Neuron (in vitro differentiated cells): ENCODE results near the gene PHF21B.

ENCODE experiments used
- H2AFZ ChIP-seq: one replicate; pipeline ENCODE4 v1.6.1; 2013; ENCODE audit warnings: low read depth, mild to moderate bottlenecking, inconsistent platforms, low read length, moderate library complexity
- H3K27me3 ChIP-seq: one replicate; pipeline ENCODE4 v1.6.1; 2013; ENCODE audit warnings: low read length; ENCODE audit not compliant: insufficient read depth
- H3K36me3 ChIP-seq: one replicate; pipeline ENCODE4 v1.6.1; 2013; ENCODE audit warnings: low read length; ENCODE audit not compliant: insufficient read depth
- H3K4me1 ChIP-seq: one replicate; pipeline ENCODE4 v1.6.1; 2013; ENCODE audit warnings: low read length; ENCODE audit not compliant: insufficient read depth
- H3K4me3 ChIP-seq: 2 replicates; pipeline ENCODE4 v1.5.1; 2013; ENCODE audit warnings: mild to moderate bottlenecking, low read length, moderate library complexity
- H3K9me3 ChIP-seq: one replicate; pipeline ENCODE4 v1.6.1; 2013; ENCODE audit warnings: low read length

PHF21B gene

GRCh38 chr22:44941207-44941606 is 68.6 kb downstream of the PHF21B start:
- H3K27me3 ChIP-seq = no peaks in the 10 kb centered on the region
- H3K36me3 ChIP-seq = peaks cover 24% of the 10 kb centered on the region
- no peaks in the 10 kb centered on the region for H3K4me1 ChIP-seq
- no peak overlapping the region for H3K4me3 ChIP-seq
- H2AFZ ChIP-seq = no peak overlapping the region
- H3K9me3 ChIP-seq = no peaks in the 10 kb centered on the region

DNA sequence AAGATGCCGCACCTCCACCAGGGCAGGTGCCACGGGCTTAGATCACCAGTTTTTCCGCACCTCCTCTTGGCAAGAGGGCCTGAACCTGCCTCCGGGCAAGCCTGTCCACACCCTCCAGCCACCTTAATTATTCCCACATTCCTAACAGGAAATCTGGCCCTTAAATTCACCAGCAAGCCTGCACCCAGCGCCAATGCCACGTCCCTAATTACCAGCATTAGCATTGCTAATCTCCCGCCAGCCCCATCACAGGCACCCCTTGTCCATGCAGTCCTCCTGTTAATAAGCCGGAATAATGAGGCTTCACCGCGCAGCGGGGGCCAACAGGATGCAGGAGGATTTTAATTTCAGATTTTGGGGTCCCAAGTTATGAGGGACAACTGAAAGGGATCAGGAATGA is 69.7 kb downstream of the PHF21B start:
- Histone ChIP-seq H2AFZ (no peak overlapping the region), H3K4me1 (no peaks in the 10 kb centered on the region), H3K4me3 (no peak overlapping the region), H3K36me3 (peaks cover 20% of the 10 kb centered on the region), H3K27me3 (no peaks in the 10 kb centered on the region), H3K9me3 (no peaks in the 10 kb centered on the region)

DNA sequence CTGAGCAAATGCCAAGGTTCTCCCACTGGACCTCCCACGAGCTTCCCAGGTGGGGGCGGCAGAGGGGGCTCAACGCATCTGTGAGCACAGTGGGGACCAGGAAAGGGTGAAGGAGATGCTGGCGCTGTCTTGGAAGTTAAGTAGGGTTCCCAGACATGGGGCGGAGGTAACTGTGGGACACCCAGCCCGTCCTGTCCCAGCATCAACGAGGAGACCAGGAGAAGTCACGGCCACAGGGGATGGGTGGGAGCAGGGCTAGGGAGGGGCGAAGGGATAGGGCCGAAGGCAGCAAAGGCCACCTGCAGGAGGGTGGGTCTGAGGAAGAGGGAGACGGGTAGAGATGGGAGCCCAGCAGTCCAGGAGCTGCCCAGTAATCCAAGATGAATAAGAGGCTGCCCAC is 70.4 kb downstream of the PHF21B start:
- Histone ChIP-seq H3K27me3 (no peaks in the 10 kb centered on the region), H3K4me1 (no peaks in the 10 kb centered on the region), H3K9me3 (no peaks in the 10 kb centered on the region), H3K36me3 (peaks cover 20% of the 10 kb centered on the region), H3K4me3 (no peak overlapping the region), H2AFZ (no peak overlapping the region)

GRCh38 chr22:44938886-44939285 is 70.9 kb downstream of the PHF21B start:
- Histone ChIP-seq H3K27me3 (no peaks in the 10 kb centered on the region), H3K4me1 (no peaks in the 10 kb centered on the region)

DNA sequence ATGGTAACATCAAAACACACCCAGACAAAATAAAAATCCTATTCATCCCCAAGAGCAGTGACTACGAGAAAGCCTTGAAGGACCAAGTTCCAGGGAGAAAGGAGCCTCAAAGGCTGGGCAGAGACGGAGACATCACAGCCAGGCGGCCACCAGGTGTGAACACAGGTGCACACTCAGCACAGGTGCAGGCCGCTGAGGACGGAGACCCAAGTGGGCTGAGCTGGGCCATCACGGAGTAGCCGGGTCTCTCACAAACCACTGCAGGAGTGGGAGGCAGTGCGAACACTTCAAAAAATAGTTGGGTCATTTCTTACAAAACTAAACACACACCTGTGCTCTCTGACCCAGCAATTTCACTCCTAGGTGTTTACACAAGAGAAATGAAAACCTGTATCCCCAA is 72.6 kb downstream of the PHF21B start:
- Histone ChIP-seq H3K9me3 (no peaks in the 10 kb centered on the region), H2AFZ (no peak overlapping the region), H3K4me1 (no peaks in the 10 kb centered on the region), H3K36me3 (peaks cover 20% of the 10 kb centered on the region), H3K4me3 (no peak overlapping the region), H3K27me3 (no peaks in the 10 kb centered on the region)

More at GRCh38 chr22:44938886-44939285, 70.9 kb downstream of the PHF21B start:
- H3K4me3 ChIP-seq = no peak overlapping the region
- peaks cover 16% of the 10 kb centered on the region for H3K36me3 ChIP-seq
- no peak overlapping the region for H2AFZ ChIP-seq
- no peaks in the 10 kb centered on the region for H3K9me3 ChIP-seq

- Histone ChIP-seq H2AFZ (no peak overlapping the region), H3K36me3 (peaks cover 28% of the 10 kb centered on the region), H3K4me1 (no peaks in the 10 kb centered on the region), H3K9me3 (no peaks in the 10 kb centered on the region), H3K4me3 (no peak overlapping the region), H3K27me3 (no peaks in the 10 kb centered on the region)
Observed at GRCh38 chr22:44936201-44936600, 73.6 kb downstream of the PHF21B start.

DNA sequence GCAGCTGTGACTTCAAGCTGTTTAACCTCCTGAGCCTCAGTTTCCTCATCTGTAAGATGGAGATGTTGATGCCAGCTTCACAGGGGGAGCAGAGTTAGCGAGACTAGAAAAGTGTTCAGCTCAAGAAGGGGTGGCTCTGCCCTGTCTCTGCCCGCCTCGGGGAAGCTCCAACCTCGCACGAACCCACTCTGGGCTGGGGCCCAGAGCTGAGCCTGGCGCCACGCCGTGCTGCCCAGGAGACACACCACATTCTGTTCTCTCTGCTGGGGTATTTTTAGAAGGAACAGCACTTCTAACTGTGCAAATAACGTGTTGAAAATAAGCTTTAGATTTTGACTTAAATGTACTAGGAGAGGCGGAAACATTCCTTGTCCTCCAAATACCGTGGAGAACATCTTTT is 74.1 kb downstream of the PHF21B start:
- Histone ChIP-seq H3K4me3 (no peak overlapping the region), H2AFZ (no peak overlapping the region), H3K27me3 (no peaks in the 10 kb centered on the region), H3K9me3 (no peaks in the 10 kb centered on the region), H3K36me3 (peaks cover 29% of the 10 kb centered on the region), H3K4me1 (no peaks in the 10 kb centered on the region)

DNA sequence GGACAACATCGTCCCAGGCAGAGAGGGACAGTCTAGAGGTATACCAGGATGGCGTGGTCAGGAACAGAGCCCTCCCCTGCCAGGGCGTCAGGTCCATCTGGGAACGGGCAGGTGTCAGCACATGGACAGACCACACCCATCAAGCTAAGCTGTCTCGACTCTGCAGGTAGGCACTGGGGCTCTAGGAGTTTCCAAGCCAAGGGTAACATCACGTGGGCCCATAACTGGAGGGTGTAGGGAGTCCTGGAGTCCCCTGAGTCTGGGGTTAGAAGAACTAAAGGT is 75.4 kb downstream of the PHF21B start:
- H3K36me3 ChIP-seq = peaks cover 34% of the 10 kb centered on the region
- H3K27me3 ChIP-seq = no peaks in the 10 kb centered on the region
- no peaks in the 10 kb centered on the region for H3K4me1 ChIP-seq
- no peaks in the 10 kb centered on the region for H3K9me3 ChIP-seq
- H3K4me3 ChIP-seq = no peak overlapping the region
- H2AFZ ChIP-seq = no peak overlapping the region

- H3K4me1 ChIP-seq = no peaks in the 10 kb centered on the region
- no peaks in the 10 kb centered on the region for H3K27me3 ChIP-seq
Observed at GRCh38 chr22:44933666-44934453, 75.9 kb downstream of the PHF21B start.

DNA sequence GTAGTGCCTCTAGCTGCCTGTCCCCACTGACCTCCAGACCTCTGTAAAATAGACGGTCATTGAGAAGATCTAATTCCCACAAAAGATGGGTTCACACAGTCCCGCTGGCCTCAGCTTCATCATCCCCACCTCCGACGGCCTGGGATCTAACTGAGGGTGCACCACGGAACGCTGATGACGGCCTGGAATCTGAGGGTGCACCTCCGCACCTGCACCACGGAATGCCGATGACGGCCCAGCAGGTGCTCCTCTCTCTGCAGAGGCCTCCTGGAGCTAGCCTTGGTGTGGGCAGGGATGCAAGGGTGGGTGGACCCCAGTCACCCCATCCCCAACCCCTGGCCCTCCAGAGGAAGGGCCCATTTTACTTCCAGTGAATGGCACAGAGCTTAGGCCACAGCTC is 77.3 kb downstream of the PHF21B start:
- H2AFZ ChIP-seq = no peak overlapping the region
- H3K4me3 ChIP-seq = no peak overlapping the region
- no peaks in the 10 kb centered on the region for H3K27me3 ChIP-seq
- peaks cover 38% of the 10 kb centered on the region for H3K36me3 ChIP-seq
- H3K4me1 ChIP-seq = no peaks in the 10 kb centered on the region
- H3K9me3 ChIP-seq = no peaks in the 10 kb centered on the region

More at GRCh38 chr22:44933666-44934453, 75.9 kb downstream of the PHF21B start:
- no peak overlapping the region for H2AFZ ChIP-seq
- H3K9me3 ChIP-seq = no peaks in the 10 kb centered on the region
- H3K4me3 ChIP-seq = no peak overlapping the region
- peaks cover 36% of the 10 kb centered on the region for H3K36me3 ChIP-seq

- Histone ChIP-seq H3K27me3 (no peaks in the 10 kb centered on the region), H3K4me1 (no peaks in the 10 kb centered on the region), H3K4me3 (no peak overlapping the region), H3K9me3 (no peaks in the 10 kb centered on the region), H3K36me3 (peaks cover 42% of the 10 kb centered on the region), H2AFZ (no peak overlapping the region)
Observed at GRCh38 chr22:44931766-44932165, 78.0 kb downstream of the PHF21B start.

DNA sequence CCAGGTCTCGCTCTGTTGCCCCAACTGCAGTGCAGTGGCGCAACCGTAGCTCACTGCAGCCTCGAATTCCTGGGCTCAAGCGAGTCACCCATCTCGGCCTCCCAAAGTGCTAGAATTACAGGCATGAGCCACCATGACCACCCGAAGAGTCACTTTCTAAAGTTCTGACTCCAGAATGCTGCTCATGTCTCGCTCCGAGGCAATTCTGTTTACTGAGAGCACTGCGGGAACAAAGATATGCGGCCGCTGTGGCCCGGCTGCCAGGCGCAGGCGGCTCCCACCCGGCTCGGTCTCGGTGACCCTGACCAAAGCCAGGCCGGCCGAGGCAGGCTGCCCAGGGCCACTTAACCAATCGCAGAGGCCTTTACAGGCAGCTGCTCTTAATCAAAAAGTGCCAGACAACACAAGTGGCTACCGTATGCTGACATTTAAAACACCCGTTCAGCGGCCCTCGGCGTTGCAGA is 78.7 kb downstream of the PHF21B start:
- Histone ChIP-seq H3K9me3 (peaks cover 2% of the 10 kb centered on the region), H3K4me1 (no peaks in the 10 kb centered on the region), H3K36me3 (peaks cover 48% of the 10 kb centered on the region), H3K4me3 (no peak overlapping the region), H2AFZ (no peak overlapping the region), H3K27me3 (no peaks in the 10 kb centered on the region)

DNA sequence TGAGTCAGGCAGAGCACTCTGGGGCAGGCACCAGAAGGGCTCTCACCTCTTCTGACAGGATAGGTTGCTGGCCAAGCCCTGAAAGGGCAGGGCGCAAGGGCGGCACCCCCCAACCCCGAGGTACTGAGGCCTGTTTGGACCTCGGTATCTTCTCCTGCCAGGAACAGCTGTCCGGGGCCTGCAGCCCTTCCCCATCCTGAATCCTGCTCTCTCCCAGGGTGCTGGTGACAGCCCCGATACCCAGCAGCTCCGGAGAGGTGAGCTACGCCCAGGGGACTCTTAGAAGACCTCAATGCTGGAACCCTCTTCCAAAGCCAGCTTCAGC is 79.1 kb downstream of the PHF21B start:
- no peak overlapping the region for H3K4me3 ChIP-seq
- peaks cover 53% of the 10 kb centered on the region for H3K36me3 ChIP-seq
- H3K9me3 ChIP-seq = peaks cover 6% of the 10 kb centered on the region
- no peaks in the 10 kb centered on the region for H3K27me3 ChIP-seq
- no peak overlapping the region for H2AFZ ChIP-seq
- H3K4me1 ChIP-seq = no peaks in the 10 kb centered on the region
